ENCODE measurements around the gene SOX6. TPM values are rescaled to one million over a fixed set of nuclear protein-coding genes. Genes with fewer than 3 reads are reported as not detected.

SOX6 gene
- total RNA-seq, 1 donor from 2014 or later = 13.2 TPM

GRCh38 chr11:16261836-16262644 lies 94.3 kb downstream of the SOX6 start:
- Histone ChIP-seq H3K36me3 (ENCODE audit: insufficient read depth, low read length) (no peaks in the 10 kb centered on the region), H2AFZ (ENCODE audit: low read depth, low read length) (no peak overlapping the region), H3K9ac (ENCODE audit: low read length) (no peak overlapping the region), H4K20me1 (ENCODE audit: insufficient read depth, low read length) (no peaks in the 10 kb centered on the region), H3K79me2 (ENCODE audit: insufficient read depth, low read length) (no peaks in the 10 kb centered on the region), H3K4me1 (ENCODE audit: insufficient read depth, low read length) (no peaks in the 10 kb centered on the region), H3K27me3 (ENCODE audit: insufficient read depth, low read length) (no peaks in the 10 kb centered on the region), H3K9me3 (ENCODE audit: insufficient read depth, low read depth, low read length) (no peaks in the 10 kb centered on the region), H3K27ac (ENCODE audit: low read depth, low read length) (no peak overlapping the region), H3K4me2 (ENCODE audit: low read length) (no peak overlapping the region), H3K4me3 (ENCODE audit: insufficient read depth, low read depth, low read length) (no peak overlapping the region)
- no peak for DNase-seq (ENCODE audit: low read depth)
- Mint-ChIP-seq H3K27ac (ENCODE audit: unreplicated experiment) (no peak overlapping the region), H3K27me3 (ENCODE audit: low read depth, unreplicated experiment) (no peaks in the 10 kb centered on the region), H3K9me3 (ENCODE audit: unreplicated experiment) (peaks cover 2% of the 10 kb centered on the region), H3K4me3 (ENCODE audit: unreplicated experiment) (no peak overlapping the region), H3K4me1 (ENCODE audit: low read depth, unreplicated experiment) (peaks cover 10% of the 10 kb centered on the region), H3K36me3 (ENCODE audit: low read depth, unreplicated experiment) (peaks cover 2% of the 10 kb centered on the region)
- TF ChIP-seq EZH2 (IDR thresholded peaks at IDR 0.05; ENCODE audit: insufficient read depth, low read length) (no peak), CTCF (IDR thresholded peaks at IDR 0.05; ENCODE audit: insufficient read depth, low read depth, low read length) (no peak)
- no peak for FAIRE-seq

- H3K27ac ChIP-seq (ENCODE audit: low read depth, low read length) = no peak overlapping the region
- DNase-seq (ENCODE audit: low read depth) (no peak), FAIRE-seq (no peak)
- peaks cover 3% of the 10 kb centered on the region for H3K36me3 Mint-ChIP-seq (ENCODE audit: low read depth, unreplicated experiment)
- peaks cover 4% of the 10 kb centered on the region for H3K9me3 Mint-ChIP-seq (ENCODE audit: unreplicated experiment)
- no peak overlapping the region for H2AFZ ChIP-seq (ENCODE audit: low read depth, low read length)
- TF ChIP-seq EZH2 (IDR thresholded peaks at IDR 0.05; ENCODE audit: insufficient read depth, low read length) (no peak), CTCF (IDR thresholded peaks at IDR 0.05; ENCODE audit: insufficient read depth, low read depth, low read length) (peak; percentile 24)
- H3K9ac ChIP-seq (ENCODE audit: low read length) = no peak overlapping the region
- no peak overlapping the region for H3K4me3 Mint-ChIP-seq (ENCODE audit: unreplicated experiment)
- no peaks in the 10 kb centered on the region for H3K4me1 ChIP-seq (ENCODE audit: insufficient read depth, low read length)
- H3K36me3 ChIP-seq (ENCODE audit: insufficient read depth, low read length) = no peaks in the 10 kb centered on the region
- no peak overlapping the region for H3K4me3 ChIP-seq (ENCODE audit: insufficient read depth, low read depth, low read length)
- H3K79me2 ChIP-seq (ENCODE audit: insufficient read depth, low read length) = no peaks in the 10 kb centered on the region
- no peaks in the 10 kb centered on the region for H3K27me3 ChIP-seq (ENCODE audit: insufficient read depth, low read length)
- no peaks in the 10 kb centered on the region for H3K4me1 Mint-ChIP-seq (ENCODE audit: low read depth, unreplicated experiment)
- no peak overlapping the region for H3K27ac Mint-ChIP-seq (ENCODE audit: unreplicated experiment)
- no peaks in the 10 kb centered on the region for H4K20me1 ChIP-seq (ENCODE audit: insufficient read depth, low read length)
- H3K4me2 ChIP-seq (ENCODE audit: low read length) = no peak overlapping the region
- H3K9me3 ChIP-seq (ENCODE audit: insufficient read depth, low read depth, low read length) = no peaks in the 10 kb centered on the region
- no peaks in the 10 kb centered on the region for H3K27me3 Mint-ChIP-seq (ENCODE audit: low read depth, unreplicated experiment)
These were observed 104.0 kb downstream of the SOX6 start for GRCh38 chr11:16252373-16252772.

- FAIRE-seq (no peak), DNase-seq (ENCODE audit: low read depth) (no peak)
- H3K36me3 Mint-ChIP-seq (ENCODE audit: low read depth, unreplicated experiment) = peaks cover 3% of the 10 kb centered on the region
- Histone ChIP-seq H3K27ac (ENCODE audit: low read depth, low read length) (no peak overlapping the region), H3K36me3 (ENCODE audit: insufficient read depth, low read length) (no peaks in the 10 kb centered on the region), H3K9ac (ENCODE audit: low read length) (no peak overlapping the region), H2AFZ (ENCODE audit: low read depth, low read length) (no peak overlapping the region), H3K4me1 (ENCODE audit: insufficient read depth, low read length) (no peaks in the 10 kb centered on the region), H3K4me2 (ENCODE audit: low read length) (no peak overlapping the region), H3K79me2 (ENCODE audit: insufficient read depth, low read length) (no peaks in the 10 kb centered on the region), H3K27me3 (ENCODE audit: insufficient read depth, low read length) (no peaks in the 10 kb centered on the region), H4K20me1 (ENCODE audit: insufficient read depth, low read length) (no peaks in the 10 kb centered on the region), H3K9me3 (ENCODE audit: insufficient read depth, low read depth, low read length) (no peaks in the 10 kb centered on the region), H3K4me3 (ENCODE audit: insufficient read depth, low read depth, low read length) (no peak overlapping the region)
- peaks cover 4% of the 10 kb centered on the region for H3K9me3 Mint-ChIP-seq (ENCODE audit: unreplicated experiment)
- no peak overlapping the region for H3K27ac Mint-ChIP-seq (ENCODE audit: unreplicated experiment)
- no peaks in the 10 kb centered on the region for H3K27me3 Mint-ChIP-seq (ENCODE audit: low read depth, unreplicated experiment)
- TF ChIP-seq CTCF (IDR thresholded peaks at IDR 0.05; ENCODE audit: insufficient read depth, low read depth, low read length) (no peak), EZH2 (IDR thresholded peaks at IDR 0.05; ENCODE audit: insufficient read depth, low read length) (no peak)
- H3K4me1 Mint-ChIP-seq (ENCODE audit: low read depth, unreplicated experiment) = no peaks in the 10 kb centered on the region
- H3K4me3 Mint-ChIP-seq (ENCODE audit: unreplicated experiment) = no peak overlapping the region
These were observed 108.1 kb downstream of the SOX6 start for GRCh38 chr11:16248248-16248647.

All from astrocyte (in vitro differentiated cells and primary cell).